Measurements from ENCODE around the gene SLC16A6. TPM values are rescaled to one million over a fixed set of nuclear protein-coding genes. Genes with fewer than 3 reads are reported as not detected.
A peak's percentile ranks its signal among the peaks of the same experiment; 100 is the strongest.
"Not testable (repeated sequence)": the region's sequence is repeated elsewhere in the genome, so short reads cannot be mapped to it uniquely, and the experiment has no call there.

The SLC16A6 gene
- total RNA-seq, 2 experiments from 2014 or later = 3.5 to 3.6 TPM

GRCh38 chr17:68238871-68239253 is 52.1 kb downstream of the SLC16A6 start:
- peak; percentile 71 for DNase-seq
- peaks cover 53% of the 10 kb centered on the region for H3K4me1 Mint-ChIP-seq (ENCODE audit: low read depth)
- CTCF ChIA-PET = interaction anchor here (0.8 to 1.5 kb wide), 3 partner anchors 32 to 244 kb away, joined by 3 to 4 read pairs (median 3); no protein-coding TSS in a partner anchor

GRCh38 chr17:68238164-68238870 is 52.6 kb downstream of the SLC16A6 start:
- H3K4me1 Mint-ChIP-seq (ENCODE audit: low read depth) = peaks cover 53% of the 10 kb centered on the region
- H3K9me3 Mint-ChIP-seq = no peaks in the 10 kb centered on the region
- ChIA-PET POLR2A (interaction anchor here (0.9 to 3.8 kb wide), 7 partner anchors 10 to 222 kb away, joined by 3 to 59 read pairs (median 4); partner anchors contain the start of gene AMZ2), CTCF (interaction anchor here (1.0 to 1.5 kb wide), 6 partner anchors 9 to 244 kb away, joined by 3 to 6 read pairs (median 4); partner anchors contain the start of genes AMZ2 and WIPI1)
- no peaks in the 10 kb centered on the region for H3K36me3 Mint-ChIP-seq
- DNase-seq = peak; percentile 38
- peak overlapping the region; percentile 73 for H3K4me3 Mint-ChIP-seq
- intact Hi-C loops (cut with micrococcal nuclease) = loop anchor here (1.0 to 5.0 kb wide), 5 partner anchors 10 to 242 kb away; partner anchors contain the start of genes C17orf58 and KPNA2
- peak overlapping the region; percentile 96 for H3K27ac Mint-ChIP-seq
- H3K27me3 Mint-ChIP-seq = no peaks in the 10 kb centered on the region

More at GRCh38 chr17:68238871-68239253, 52.1 kb downstream of the SLC16A6 start:
- intact Hi-C loops (cut with micrococcal nuclease) = loop anchor here (1.0 to 5.0 kb wide), 7 partner anchors 8 to 242 kb away; partner anchors contain the start of genes C17orf58 and KPNA2
- no peaks in the 10 kb centered on the region for H3K9me3 Mint-ChIP-seq
- peak overlapping the region; percentile 96 for H3K27ac Mint-ChIP-seq
- H3K36me3 Mint-ChIP-seq = no peaks in the 10 kb centered on the region
- peak overlapping the region; percentile 73 for H3K4me3 Mint-ChIP-seq
- POLR2A ChIA-PET = interaction anchor here (0.9 to 3.8 kb wide), 3 partner anchors 9 to 25 kb away, joined by 4 to 59 read pairs (median 4); partner anchors contain the start of gene AMZ2
- H3K27me3 Mint-ChIP-seq = no peaks in the 10 kb centered on the region

DNA sequence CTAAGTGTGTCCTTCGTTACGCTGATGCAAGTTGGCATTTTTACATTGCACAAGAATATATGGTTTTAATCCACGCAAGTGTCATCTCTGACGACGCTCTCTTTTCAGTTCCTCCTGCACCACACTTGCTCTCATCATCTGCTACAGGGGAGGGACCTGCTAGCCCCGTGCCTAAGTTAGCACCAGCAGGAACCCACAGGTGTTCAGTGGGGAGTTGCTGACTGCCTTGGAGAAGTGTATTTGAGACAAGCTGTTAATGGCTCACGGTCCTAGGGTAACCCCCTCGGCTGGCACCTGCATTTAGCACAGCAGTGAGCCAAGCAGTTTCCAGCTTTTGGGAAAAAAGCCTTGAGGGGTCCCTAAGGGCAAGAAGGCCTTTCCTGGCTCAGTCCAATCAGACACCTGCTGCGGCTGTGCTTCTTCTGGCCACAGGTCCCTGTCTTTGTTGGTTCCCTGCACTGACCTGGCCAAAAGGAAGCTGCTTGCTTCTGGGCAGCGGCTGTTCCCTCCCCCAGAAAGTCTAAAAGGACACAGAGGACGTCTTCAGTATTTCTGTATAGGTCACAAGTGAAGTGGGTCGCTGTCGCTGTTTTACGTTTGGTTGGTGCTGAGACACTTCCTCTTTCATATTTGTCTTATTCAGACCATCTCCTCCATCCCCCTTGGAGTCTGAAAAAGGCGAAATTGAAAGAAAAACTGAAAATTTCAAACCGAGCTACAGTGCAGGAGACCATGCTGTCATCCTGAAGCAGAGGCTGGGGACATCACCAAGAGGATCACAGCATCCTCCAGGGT is 53.4 kb downstream of the SLC16A6 start:
- not testable (repeated sequence) for H3K27me3 Mint-ChIP-seq, H3K36me3 Mint-ChIP-seq, H3K9me3 Mint-ChIP-seq
- POLR2A ChIA-PET = interaction anchor here (0.6 to 3.8 kb wide), 9 partner anchors 11 to 223 kb away, joined by 3 to 59 read pairs (median 4); partner anchors contain the start of gene AMZ2
- peak overlapping the region; percentile 96 for H3K27ac Mint-ChIP-seq
- peaks cover 57% of the 10 kb centered on the region for H3K4me1 Mint-ChIP-seq (ENCODE audit: low read depth)
- DNase-seq = peak; percentile 65
- peak overlapping the region; percentile 73 for H3K4me3 Mint-ChIP-seq
- CTCF ChIA-PET = interaction anchor here (1.0 to 1.5 kb wide), 7 partner anchors 9 to 243 kb away, joined by 3 to 6 read pairs (median 4); partner anchors contain the start of genes AMZ2 and WIPI1
- intact Hi-C loops (cut with micrococcal nuclease) = loop anchor here (1.0 to 5.0 kb wide), 5 partner anchors 9 to 241 kb away; partner anchors contain the start of genes C17orf58 and KPNA2

- not testable (repeated sequence) for H3K9me3 Mint-ChIP-seq, H3K36me3 Mint-ChIP-seq, H3K4me3 Mint-ChIP-seq, DNase-seq, H3K27me3 Mint-ChIP-seq
- ChIA-PET CTCF (interaction anchor here (1.7 kb wide), 1 partner anchor 34 kb away, joined by 6 read pairs; no protein-coding TSS in a partner anchor), POLR2A (interaction anchor here (0.7 to 0.8 kb wide), 2 partner anchors 12 to 15 kb away, joined by 3 to 5 read pairs; partner anchors contain the start of gene AMZ2)
- Mint-ChIP-seq H3K4me1 (ENCODE audit: low read depth) (peaks cover 49% of the 10 kb centered on the region), H3K27ac (peak overlapping the region; percentile 80)
- intact Hi-C loops (cut with micrococcal nuclease) = loop anchor here (5.0 kb wide), 1 partner anchor 198 kb away; the partner anchor contains the start of gene KPNA2
Measured at GRCh38 chr17:68235336-68235791, 55.6 kb downstream of the SLC16A6 start.

DNA sequence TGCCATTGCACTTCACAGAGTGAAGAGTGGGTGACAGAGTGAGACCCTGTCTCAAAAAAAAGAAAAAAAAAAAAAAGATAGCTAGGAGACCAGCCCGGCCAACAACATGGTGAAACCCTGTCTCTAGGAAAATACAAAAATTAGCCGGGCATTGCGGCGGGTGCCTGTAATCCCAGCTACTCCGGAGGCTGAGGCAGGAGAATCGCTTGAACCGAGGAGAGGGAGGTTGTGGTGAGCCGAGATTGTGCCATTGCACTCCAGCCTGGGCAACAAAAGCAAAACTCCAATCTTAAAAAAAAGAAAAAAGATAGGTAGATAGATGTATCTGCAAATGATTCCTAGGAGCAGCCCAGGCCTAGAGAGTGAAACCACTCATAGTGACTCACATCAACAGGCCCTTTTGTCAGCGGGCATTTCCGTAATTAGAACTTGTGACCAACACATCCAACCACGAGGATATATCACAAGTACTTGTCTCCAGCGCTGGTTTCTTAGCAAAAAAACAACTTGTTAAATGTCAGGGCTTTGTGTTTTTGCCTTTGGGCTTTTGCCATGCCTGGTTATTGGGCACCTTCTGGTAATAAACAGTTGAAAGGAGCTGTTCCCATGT is 56.1 kb downstream of the SLC16A6 start:
- H3K27me3 Mint-ChIP-seq, H3K4me3 Mint-ChIP-seq, H3K9me3 Mint-ChIP-seq, H3K36me3 Mint-ChIP-seq: not testable (repeated sequence)
- peak overlapping the region; percentile 80 for H3K27ac Mint-ChIP-seq
- ChIA-PET POLR2A (interaction anchor here (0.8 to 1.2 kb wide), 2 partner anchors 13 kb away, joined by 4 to 5 read pairs; partner anchors contain the start of gene AMZ2), CTCF (interaction anchor here (0.6 to 1.7 kb wide), 3 partner anchors 34 to 273 kb away, joined by 3 to 6 read pairs (median 3); no protein-coding TSS in a partner anchor)
- peak; percentile 64 for DNase-seq
- H3K4me1 Mint-ChIP-seq (ENCODE audit: low read depth) = peaks cover 44% of the 10 kb centered on the region
- intact Hi-C loops (cut with micrococcal nuclease) = loop anchor here (5.0 kb wide), 1 partner anchor 198 kb away; the partner anchor contains the start of gene KPNA2

GRCh38 chr17:68232741-68233140 is 58.2 kb downstream of the SLC16A6 start:
- POLR2A ChIA-PET; H3K9me3 Mint-ChIP-seq; H3K36me3 Mint-ChIP-seq; H3K27me3 Mint-ChIP-seq; DNase-seq; intact Hi-C loops (cut with micrococcal nuclease); H3K4me3 Mint-ChIP-seq: not testable (repeated sequence)
- Mint-ChIP-seq H3K27ac (peak overlapping the region; percentile 57), H3K4me1 (ENCODE audit: low read depth) (peaks cover 46% of the 10 kb centered on the region)
- CTCF ChIA-PET = interaction anchor here (0.6 to 1.3 kb wide), 2 partner anchors 31 to 111 kb away, joined by 3 to 5 read pairs; no protein-coding TSS in a partner anchor

- Mint-ChIP-seq H3K9me3 (no peaks in the 10 kb centered on the region), H3K4me3 (no peak overlapping the region), H3K27me3 (no peaks in the 10 kb centered on the region), H3K36me3 (peaks cover 4% of the 10 kb centered on the region), H3K4me1 (ENCODE audit: low read depth) (peaks cover 41% of the 10 kb centered on the region), H3K27ac (no peak overlapping the region)
- POLR2A ChIA-PET = no interaction called here
- DNase-seq = no peak
- intact Hi-C loops (cut with micrococcal nuclease) = no loop called here
- CTCF ChIA-PET = no interaction called here
Measured at GRCh38 chr17:68231541-68231940, 59.4 kb downstream of the SLC16A6 start.

- H3K4me1 Mint-ChIP-seq (ENCODE audit: low read depth) = peaks cover 41% of the 10 kb centered on the region
- H3K36me3 Mint-ChIP-seq; CTCF ChIA-PET; intact Hi-C loops (cut with micrococcal nuclease); H3K9me3 Mint-ChIP-seq; H3K27me3 Mint-ChIP-seq; POLR2A ChIA-PET; H3K4me3 Mint-ChIP-seq; DNase-seq; H3K27ac Mint-ChIP-seq: not testable (repeated sequence)
Measured at GRCh38 chr17:68231131-68231530, 59.8 kb downstream of the SLC16A6 start.

DNA sequence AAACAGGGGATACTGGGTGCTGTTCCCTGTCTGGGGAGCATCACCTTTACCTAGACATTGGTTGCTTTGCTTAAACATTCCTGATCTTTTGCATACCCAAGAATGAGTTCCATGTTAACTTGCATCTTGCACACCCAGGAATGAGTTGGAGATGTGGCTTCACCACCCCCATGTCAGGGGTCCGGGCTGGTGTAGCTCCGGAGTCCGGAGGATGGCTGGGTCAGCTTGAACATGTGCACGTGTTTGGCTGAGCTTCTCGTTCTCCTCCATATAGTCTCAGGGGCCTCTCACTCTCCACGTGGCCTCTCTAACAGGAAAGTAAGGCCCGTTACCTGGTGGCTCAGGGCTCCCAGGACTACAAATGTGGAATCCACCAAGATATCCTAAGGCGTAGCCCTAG is 61.3 kb downstream of the SLC16A6 start:
- peaks cover 32% of the 10 kb centered on the region for H3K4me1 Mint-ChIP-seq (ENCODE audit: low read depth)
- intact Hi-C loops (cut with micrococcal nuclease) = no loop called here
- no peak overlapping the region for H3K4me3 Mint-ChIP-seq
- no peak for DNase-seq
- no peaks in the 10 kb centered on the region for H3K27me3 Mint-ChIP-seq
- ChIA-PET CTCF (no interaction called here), POLR2A (no interaction called here)
- H3K9me3 Mint-ChIP-seq = no peaks in the 10 kb centered on the region
- H3K36me3 Mint-ChIP-seq = peaks cover 4% of the 10 kb centered on the region
- H3K27ac Mint-ChIP-seq = no peak overlapping the region

- ChIA-PET POLR2A (no interaction called here), CTCF (interaction anchor here (1.0 kb wide), 1 partner anchor 24 kb away, joined by 3 read pairs; no protein-coding TSS in a partner anchor)
- intact Hi-C loops (cut with micrococcal nuclease) = loop anchor here (1.0 kb wide), 1 partner anchor 9 kb away; no protein-coding TSS in a partner anchor
- H3K9me3 Mint-ChIP-seq = no peaks in the 10 kb centered on the region
- peak overlapping the region; percentile 10 for H3K27ac Mint-ChIP-seq
- H3K27me3 Mint-ChIP-seq = no peaks in the 10 kb centered on the region
- DNase-seq = no peak
- H3K4me1 Mint-ChIP-seq (ENCODE audit: low read depth) = peaks cover 30% of the 10 kb centered on the region
- no peak overlapping the region for H3K4me3 Mint-ChIP-seq
- peaks cover 4% of the 10 kb centered on the region for H3K36me3 Mint-ChIP-seq
Measured at GRCh38 chr17:68228817-68229570, 61.9 kb downstream of the SLC16A6 start.

All from activated CD4-positive, alpha-beta memory T cell treated with anti-CD3 and anti-CD28 coated beads for 36 hours (primary cell).